ENCODE results near the gene MX2.
"Not testable (repeated sequence)": the region's sequence is repeated elsewhere in the genome, so short reads cannot be mapped to it uniquely, and the experiment has no call there.

The MX2 gene

DNA sequence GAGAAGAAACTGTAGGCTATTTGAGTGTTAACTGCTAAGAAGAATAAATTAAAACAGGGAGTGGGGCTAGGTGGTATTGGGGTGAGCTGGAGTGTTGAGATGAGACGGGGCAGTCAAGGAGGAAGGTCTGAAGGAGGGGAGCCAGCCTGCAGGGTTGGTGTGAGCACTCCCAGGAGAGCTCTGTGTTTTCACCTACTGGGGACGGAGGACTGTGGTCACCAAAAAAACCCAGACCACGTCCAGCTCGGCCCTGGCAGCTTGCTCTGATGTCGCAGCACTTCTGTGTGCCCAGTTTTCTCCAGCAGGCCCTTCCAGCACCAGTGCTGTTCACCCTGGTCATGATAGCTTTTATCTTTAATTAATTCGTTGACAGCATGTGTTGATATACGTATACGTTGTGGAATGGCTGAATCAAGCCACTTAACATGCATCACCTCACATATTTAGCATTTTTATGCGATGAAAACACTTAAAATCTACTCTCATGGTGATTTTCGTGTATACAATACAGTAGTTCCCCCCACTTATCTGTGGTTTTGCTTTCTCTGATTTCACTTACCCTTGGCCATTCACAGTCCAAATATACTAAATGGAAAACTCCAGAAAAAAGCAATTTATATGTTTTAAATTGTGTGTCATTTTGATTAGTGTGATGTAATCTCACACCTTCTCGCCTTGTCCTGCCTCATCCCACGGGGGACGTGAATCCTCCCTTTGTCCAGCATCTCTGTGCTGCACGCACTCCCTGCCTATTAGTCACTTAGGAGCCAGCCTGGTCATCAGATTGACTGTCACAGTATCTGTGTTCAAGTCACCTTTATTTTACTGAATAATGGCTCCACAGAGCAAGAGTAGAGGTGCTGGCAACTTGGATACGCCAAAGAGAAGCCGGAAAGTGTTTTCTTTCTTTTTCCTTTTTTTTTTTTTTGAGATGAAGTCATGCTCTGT lies 32.9 kb upstream of the MX2 start:
- no peak for FAIRE-seq
- no peak for DNase-seq (ENCODE audit: extremely low spot score, insufficient read length, low read depth)

DNA sequence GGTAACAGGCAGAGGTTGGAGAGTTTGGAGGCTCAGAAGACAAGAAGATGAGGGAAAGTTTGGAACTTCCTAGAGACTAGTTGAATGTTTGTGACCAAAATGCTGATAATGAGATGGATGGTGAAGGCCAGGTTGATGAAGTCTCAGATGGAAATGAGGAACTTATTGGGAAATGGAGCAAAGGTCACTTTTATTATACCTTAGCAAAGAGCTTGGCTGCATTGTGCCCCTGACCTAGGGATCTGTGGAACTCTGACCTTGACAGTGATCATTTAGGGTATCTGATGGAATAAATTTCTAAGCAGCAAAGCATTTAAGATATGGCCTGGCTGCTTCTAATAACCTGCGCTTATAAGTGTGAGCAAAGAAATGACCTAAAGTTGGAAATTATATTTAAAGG lies 28.1 kb upstream of the MX2 start:
- FAIRE-seq, result no peak

DNA sequence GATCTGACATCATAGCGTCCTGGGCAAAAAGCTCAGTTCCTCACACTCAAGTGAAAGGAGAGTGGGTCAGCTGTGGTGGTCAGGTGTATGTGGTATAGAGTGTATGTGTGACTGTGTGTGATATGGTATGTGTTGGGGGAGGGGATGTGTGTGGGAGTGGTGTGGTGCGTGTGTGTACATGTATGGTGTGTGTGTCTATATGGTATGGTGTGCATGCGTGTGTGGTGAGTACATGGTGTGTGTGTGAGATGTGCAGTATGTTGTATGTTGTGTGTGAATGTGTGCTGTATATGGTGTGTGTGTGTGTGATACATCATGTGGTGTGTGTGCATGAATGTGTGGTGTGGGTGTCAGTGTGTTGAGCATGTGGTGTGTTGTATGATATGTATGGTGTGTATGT lies 24.3 kb upstream of the MX2 start:
- DNase-seq (ENCODE audit: extremely low spot score, insufficient read length, low read depth) (no peak), FAIRE-seq (no peak)

More for the DNA sequence above, 28.1 kb upstream of the MX2 start:
- DNase-seq (ENCODE audit: extremely low spot score, insufficient read length, low read depth), result no peak

DNA sequence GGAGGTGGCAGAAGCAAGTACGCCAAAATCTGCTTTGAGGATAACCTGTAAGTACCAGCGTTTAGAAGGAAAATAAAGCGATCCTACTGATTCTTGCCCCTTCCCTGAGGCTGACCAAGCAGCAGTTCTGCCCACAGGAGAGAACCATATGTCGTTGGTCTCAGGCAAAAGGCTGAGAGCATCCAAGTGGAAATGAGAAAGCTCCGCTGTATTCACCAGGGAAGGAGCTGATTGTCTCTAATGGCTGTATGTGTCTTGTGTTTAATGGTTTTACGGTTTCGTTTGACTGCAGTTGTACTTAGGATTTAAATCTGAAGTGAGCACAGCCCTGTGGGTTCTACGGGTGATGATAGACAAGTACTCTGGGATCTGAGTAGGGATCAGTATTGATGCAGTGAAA lies 23.4 kb upstream of the MX2 start:
- no peak for FAIRE-seq
- no peak for DNase-seq (ENCODE audit: extremely low spot score, insufficient read length, low read depth)

DNA sequence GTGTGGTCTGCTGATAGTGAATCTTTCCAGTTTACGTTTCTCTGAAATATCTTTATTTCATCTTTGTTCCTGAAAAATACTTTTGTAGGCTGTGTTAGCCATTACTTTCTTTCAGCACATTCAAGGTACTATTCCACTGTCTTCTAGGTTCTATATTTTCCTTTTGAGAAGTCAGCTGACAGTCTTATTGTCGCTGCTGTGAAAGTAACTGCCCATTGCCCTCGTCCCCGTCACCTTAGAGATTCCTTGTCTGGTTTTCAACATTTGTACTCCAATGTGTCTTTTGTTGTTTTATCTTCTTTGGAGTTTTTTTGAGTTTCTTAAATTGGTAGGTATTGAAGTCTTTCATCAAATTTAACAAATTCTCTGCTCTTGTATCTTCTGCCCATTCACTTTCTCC lies 19.8 kb upstream of the MX2 start:
- no peak for DNase-seq (ENCODE audit: extremely low spot score, insufficient read length, low read depth)
- FAIRE-seq, result no peak

DNA sequence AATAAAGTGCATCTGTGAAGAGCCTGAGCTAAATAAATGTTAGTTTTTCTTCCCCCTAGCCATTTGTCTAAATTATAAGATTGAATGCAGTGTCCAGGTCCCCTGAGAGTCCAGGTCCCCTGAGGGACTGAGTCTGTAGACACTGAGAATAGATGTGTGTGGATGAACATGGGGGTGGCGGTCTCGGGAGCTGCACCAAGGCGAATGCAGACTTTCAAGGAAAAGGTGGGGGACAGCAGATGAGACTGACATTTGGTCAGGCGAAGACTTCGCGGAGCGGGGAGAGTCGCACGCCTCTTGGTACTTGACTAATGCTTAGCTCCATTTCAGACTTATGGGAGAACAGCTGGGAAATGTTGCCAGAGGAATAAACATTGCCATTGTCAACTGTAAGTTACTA lies 17.7 kb upstream of the MX2 start:
- DNase-seq (ENCODE audit: extremely low spot score, insufficient read length, low read depth) (no peak), FAIRE-seq (no peak)

DNA sequence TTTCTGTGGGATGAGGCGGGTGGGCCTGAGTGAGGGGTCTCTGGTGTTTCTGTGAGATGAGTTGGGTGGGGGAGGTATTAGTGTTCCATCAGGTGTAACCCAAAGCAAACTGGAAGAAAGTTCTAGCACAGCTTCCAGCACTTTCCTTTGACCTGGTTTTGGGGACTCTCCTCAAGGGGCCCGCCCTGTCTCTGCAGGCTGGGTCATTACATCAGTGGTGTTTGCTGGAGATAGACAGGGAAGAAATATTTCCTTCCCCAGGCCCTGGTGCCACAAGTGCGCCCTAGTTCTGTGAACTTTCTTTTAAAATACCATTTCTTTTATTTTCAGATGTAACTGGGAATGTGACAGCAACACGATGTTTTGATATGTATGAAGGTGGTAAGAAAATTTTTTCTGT lies 16.5 kb upstream of the MX2 start:
- FAIRE-seq, result no peak
- DNase-seq (ENCODE audit: extremely low spot score, insufficient read length, low read depth), result no peak

DNA sequence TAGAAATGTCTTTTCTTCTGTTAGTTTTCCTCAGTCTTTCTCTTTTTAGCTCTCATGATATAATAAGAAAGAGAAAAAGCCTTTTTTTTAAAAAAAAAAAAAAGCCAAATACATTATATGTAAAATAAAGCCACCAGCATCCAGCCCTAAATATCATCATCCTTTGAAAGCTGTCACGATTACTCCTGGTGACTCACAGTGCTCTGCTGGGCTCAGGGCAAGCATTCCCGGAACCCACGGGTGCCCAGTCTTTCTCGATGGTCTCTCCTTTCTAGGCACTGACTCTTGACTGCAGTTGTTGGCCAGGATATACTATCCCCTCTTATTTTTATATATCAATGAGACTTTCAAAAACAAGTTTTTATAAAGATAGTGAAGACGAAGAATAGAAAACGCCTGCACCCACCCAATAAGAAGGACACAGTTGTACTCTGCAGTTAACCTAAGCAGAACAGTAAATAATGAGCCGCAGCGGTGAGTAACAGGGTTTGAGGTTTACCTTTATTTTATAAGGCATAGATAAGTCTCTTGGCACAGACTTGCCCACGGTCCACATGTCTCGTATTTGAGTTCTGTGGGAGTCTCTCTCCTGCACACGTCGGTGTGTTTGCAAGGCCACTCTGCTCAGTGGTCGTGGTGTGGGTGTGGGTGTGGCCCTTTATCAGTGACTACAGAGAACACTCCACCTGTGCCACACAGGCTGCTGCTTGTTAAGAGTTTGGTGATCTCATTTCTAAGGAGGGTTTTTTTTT lies 15.7 kb upstream of the MX2 start:
- FAIRE-seq (no peak), DNase-seq (ENCODE audit: extremely low spot score, insufficient read length, low read depth) (no peak)

DNA sequence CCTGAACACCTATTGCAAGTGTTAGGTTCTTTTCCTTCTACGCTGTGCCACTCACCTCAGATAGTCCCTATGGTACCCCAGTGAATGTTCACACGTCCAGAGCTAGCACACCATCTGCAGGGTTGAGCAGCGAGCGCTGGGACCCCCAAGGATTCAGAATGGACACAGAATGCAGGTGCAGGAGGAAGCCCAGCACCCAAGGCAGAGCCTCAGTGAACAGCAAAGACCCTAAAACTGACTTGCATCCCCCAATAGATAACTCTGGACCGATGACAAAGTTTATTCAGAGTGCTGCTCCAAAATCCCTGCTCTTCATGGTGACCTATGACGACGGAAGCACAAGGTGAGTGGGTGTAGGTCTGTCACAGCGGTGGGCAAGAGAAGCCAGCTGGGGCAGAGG lies 15.1 kb upstream of the MX2 start:
- DNase-seq (ENCODE audit: extremely low spot score, insufficient read length, low read depth) (no peak), FAIRE-seq (no peak)

DNA sequence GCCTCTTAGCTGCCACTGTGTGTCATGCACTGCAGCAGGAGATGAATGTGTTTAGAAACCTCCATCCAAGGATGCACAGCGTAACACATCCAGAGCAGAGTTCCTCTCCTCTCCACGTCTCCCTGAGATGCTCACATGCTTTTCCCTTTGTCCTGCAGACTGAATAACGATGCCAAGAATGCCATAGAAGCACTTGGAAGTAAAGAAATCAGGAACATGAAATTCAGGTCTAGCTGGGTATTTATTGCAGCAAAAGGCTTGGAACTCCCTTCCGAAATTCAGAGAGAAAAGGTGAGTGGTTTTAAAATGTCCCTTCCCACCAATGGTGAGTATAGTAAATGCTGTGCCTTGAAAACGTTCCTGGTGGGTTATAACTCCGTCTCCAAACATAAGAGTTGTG lies 13.4 kb upstream of the MX2 start:
- FAIRE-seq (no peak), DNase-seq (ENCODE audit: extremely low spot score, insufficient read length, low read depth) (no peak)

DNA sequence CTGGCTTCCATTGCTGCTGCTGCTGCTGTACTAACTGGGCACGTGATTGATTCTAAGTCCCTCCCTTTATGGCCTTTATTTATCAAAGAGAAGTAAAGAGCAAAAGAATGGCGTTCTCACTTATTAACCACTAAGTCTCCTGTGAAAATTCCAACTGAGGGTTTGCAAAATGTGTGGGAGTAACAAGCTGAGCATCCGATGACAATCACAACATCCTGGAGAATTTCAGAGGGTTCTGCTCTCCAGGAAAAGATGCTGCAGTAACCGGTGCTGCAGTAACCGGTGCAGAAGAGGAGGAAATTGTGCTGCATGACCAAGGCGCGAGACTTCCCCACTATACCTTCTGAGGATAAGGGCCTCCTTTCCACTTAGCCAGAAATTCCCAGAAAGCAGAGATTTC lies 12.7 kb upstream of the MX2 start:
- DNase-seq (ENCODE audit: extremely low spot score, insufficient read length, low read depth) (no peak), FAIRE-seq (no peak)

DNA sequence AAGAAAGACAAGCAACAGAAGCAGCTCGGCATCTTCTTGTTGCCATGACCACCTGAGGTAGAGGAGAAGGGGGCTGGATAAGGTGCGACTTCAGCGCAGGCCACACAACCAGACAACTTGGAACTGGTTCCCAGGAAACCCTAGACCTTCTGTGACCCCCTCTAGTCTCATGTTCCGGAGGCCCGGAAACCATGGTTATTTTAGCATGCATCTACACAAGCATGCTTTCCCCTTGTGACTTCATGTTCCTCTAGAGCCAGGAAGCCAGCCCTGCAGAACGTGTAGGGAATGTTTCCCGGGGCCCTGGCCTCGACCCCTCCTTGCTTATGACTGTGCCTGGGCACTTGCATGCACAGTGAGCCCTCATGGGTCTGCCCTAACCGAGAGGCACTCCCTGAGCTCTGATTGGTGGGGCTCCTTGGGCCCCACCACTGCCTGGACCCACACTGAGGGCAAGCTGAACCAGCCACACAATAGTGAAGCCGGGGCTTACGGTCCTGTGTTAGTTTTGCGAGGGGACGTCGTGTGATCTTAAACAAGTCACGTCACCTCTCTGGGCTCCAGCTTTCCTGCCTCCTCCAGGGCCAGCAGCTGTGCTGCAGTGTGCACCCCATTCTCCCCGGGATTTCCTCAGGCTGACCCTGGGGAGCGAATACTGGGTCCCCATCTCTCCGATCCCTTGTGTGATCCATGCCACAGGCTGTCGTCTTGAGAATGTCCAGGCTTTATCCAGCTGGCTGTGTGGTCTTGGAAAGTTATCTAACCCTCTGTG lies 12.0 kb upstream of the MX2 start:
- no peak for FAIRE-seq
- DNase-seq (ENCODE audit: extremely low spot score, insufficient read length, low read depth), result no peak

DNA sequence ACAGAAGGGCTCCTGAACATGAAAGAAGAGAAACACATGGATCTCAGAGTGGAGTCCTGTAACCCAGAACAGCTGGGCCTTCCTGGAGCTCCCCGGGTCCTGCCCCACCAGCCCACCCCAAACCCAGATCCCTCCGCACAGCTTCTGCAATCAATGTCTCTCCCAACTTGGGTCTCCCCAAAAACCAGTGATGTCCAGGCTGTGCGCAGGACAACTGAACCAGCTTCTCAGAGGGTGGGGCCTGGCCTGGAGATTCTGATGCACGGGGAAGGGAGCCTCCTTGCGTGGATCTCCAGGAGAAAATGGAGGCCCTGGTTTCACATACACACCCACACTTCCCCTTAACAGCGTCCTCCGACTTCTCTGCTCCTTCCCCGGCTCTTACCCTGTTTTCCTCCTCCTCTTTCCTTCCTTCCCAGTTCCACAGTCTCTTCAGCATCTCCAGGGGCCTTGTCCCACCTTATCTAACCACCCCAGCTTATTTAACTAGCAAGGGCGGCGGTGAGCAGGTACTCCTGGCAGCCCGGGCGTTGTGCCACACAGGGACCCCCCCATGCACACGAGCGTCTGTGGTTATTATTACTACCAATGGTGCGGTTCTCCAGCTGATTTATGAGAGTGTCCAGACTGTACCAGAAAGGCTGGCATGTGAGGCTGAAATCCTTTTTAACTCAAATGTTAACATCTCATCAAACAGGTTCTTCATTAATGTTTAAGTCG lies 11.2 kb upstream of the MX2 start:
- DNase-seq (ENCODE audit: extremely low spot score, insufficient read length, low read depth) (no peak), FAIRE-seq (no peak)

DNA sequence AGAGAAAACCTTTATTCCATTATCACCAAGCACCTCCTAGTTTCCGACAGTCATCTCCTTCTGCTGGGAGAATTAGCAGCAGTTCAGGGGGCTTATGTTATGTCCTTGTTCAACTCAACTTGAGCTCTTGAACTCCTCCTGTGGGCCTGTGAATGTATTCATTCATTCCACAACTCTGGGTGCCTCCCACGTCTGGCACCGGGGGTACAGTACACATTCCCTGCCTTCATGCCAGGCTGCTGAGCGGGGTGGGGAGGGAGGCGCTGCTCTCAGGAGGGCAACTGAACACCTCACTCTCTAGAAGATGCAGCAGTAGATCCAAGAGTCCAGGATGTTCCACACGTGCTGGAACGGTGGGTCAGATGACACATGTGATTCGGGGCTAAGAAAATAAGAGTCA lies 4.3 kb upstream of the MX2 start:
- DNase-seq (ENCODE audit: extremely low spot score, insufficient read length, low read depth) (no peak), FAIRE-seq (no peak)

DNA sequence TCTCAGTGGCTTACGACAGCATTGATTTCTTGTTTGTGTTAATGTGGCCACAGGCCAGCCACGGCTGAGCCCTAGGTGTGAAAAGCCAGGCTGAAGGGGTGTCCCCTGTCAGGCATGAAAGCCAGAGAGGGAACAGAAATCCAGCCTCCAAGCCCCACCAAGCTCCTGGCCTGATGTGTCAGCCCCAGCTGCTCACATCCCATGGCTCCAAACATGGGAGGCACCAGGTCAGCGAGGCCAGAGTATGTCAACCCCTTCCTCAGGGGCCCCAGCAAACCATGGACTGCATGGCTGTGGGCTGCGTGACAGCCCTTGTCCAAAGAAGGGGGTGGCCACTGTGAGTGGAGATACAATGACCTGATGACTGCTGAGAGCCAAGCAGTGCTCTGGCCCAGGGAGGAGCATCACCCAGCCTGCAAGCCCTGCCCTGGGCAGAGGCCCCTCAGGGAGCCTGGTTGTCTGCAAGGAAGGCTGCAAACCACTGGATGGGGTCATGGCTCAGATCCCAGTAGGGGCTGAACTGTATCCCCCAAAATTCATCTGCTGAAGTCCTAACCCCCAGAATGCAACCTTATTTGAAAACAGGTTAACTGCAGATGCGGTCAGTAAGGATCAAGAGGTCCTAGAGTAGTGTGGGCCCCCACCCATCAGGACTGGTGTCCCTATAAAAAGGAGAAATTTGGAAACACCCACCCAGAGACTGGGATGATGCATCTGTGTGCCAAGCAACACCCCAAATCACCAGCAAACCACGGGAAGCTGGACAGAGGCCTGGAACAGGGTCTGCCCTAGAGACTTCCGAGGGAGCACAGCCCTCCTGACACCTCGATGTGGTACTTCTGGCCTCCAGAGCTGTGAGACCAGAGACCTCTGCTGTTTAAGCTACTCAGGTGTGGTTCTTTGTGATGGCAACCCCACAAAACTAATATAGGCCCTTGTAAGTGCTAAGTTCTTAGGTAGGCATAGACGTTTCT lies 3.3 kb upstream of the MX2 start:
- no peak for FAIRE-seq
- DNase-seq (ENCODE audit: extremely low spot score, insufficient read length, low read depth), result no peak

DNA sequence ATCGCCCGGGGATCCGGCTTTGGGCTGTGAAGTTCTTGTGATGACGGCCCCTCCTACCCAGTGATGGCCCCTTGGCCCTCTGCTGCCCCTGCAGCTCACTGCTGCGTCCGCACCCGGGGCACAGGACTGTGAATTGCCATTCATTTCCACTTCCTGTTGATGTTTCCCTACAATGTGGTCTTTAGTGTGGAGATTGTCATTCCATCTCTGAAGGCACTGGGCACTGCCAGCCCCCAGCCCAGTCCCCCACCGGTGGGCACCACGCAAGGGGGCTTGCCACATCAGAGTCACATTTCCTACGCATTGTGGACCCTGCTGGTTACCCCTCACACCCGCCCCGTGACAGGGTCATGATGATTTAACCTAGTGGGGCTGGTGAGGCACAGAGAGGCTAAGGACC lies 2.5 kb upstream of the MX2 start:
- no peak for FAIRE-seq

DNA sequence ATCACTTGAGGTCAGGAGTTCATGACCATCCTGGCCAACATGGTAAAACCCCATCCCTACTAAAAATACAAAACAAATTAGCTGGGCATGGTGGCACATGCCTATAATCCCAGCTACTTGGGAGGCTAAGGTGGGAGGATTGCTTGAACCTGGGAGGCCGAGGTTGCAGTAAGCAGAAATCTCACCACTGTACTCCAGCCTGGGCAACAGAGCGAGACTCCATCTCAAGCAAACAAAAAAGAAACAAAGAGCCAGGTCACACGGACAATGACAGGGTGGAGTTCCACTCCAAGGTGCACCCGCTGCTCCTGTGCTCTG lies 2.1 kb upstream of the MX2 start:
- DNase-seq (ENCODE audit: extremely low spot score, insufficient read length, low read depth); FAIRE-seq: not testable (repeated sequence)

More for the DNA sequence above, 2.5 kb upstream of the MX2 start:
- no peak for DNase-seq (ENCODE audit: extremely low spot score, insufficient read length, low read depth)

DNA sequence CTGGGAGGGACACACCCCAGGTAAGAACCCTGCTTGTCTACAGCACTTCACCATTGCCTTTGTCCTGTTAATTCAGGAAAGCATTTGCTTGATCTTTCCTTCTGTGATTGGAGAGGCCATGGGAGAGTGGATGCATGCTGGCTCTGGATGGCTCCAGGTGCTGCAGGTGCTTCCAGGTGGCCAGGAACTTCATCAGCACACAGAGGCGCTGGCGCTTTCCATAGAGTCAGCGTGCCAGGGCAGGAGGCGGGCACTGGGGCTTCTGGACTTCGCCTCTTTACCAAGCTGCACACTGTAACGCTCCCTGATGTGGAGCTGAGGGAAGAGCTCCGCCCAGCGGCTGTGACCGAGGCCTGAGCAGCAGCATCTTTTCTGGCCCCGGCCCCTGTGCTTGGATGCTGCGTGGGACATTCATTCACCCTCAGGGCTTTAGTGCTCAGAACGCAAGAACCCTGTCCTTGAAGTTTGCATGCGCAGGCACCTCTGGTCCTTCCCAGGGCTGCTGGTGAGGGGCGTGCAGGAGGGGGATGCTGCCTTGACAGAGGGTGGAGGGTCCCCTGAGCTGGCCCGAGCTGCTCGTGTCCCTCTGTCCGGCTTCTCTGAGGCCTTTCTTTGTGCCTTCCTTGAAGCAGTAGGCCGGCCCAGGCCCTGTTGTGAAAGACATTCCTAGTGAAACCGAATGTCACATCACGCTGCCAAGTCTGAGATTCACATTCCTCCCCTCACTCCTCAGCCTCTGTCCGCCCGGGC lies 1.6 kb upstream of the MX2 start:
- no peak for FAIRE-seq
- no peak for DNase-seq (ENCODE audit: extremely low spot score, insufficient read length, low read depth)
